C4-2B (cell line): ENCODE data around the gene SERPINF2.

Experiments
- H3K27ac ChIP-seq: fragments of 450-650 bp; 2 replicates; pipeline ENCODE4 v1.5.1; 2017
- CTCF ChIP-seq: fragments of 450-650 bp; conservative IDR thresholded peaks from 2 replicates; pipeline ENCODE4 v1.5.1; 2017; ENCODE audit warnings: mild to moderate bottlenecking
- ZFX ChIP-seq: fragments of 450-650 bp; IDR thresholded peaks from 2 replicates; pipeline ENCODE4 v1.6.1; 2017

SERPINF2 gene

DNA sequence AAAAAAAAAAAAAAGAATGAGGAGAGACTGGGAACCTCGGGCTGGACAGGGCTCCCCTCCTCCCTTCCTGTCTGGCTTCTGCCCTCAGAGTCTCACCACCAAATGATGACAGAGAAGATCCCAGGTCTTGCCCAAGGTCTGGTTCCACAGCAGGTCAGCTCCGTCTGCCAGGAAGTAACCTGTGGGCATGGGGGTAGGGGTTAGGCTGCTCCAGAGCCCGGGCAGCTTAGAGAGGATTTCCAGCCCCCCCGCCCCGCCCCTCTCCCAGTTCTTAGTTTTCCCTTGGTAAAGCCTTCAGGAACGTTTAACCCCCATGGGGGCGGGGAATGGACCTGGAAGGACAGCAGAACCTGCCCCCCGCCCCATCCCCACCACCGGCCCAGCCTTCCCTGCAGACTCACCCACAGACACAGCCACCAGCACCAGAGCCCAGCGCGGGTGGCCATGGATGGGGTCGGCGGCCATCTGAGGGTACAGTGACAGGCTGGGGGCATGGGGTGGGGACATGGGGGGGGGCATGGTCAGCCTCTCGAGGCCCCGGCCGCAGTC is 33.2 kb upstream of the SERPINF2 start:
- H3K27ac ChIP-seq: peak overlapping the region; percentile 77
- TF ChIP-seq ZFX (no peak), CTCF (no peak)

- peak within 1 kb of the TSS; percentile 77 for H3K27ac ChIP-seq
- TF ChIP-seq CTCF: no peak
- TF ChIP-seq ZFX: no peak
Measured at GRCh38 chr17:1709971-1710806, 32.5 kb upstream of the SERPINF2 start, which contains the start of gene TLCD2. Gene TLCD2, minus strand, starts transcription at chr17:1710377. Its CDS starts 135 bp downstream, at chr17:1710242.

GRCh38 chr17:1710807-1711553 is 31.7 kb upstream of the SERPINF2 start:
- TF ChIP-seq ZFX (no peak), CTCF (no peak)
- peak overlapping the region; percentile 77 for H3K27ac ChIP-seq

DNA sequence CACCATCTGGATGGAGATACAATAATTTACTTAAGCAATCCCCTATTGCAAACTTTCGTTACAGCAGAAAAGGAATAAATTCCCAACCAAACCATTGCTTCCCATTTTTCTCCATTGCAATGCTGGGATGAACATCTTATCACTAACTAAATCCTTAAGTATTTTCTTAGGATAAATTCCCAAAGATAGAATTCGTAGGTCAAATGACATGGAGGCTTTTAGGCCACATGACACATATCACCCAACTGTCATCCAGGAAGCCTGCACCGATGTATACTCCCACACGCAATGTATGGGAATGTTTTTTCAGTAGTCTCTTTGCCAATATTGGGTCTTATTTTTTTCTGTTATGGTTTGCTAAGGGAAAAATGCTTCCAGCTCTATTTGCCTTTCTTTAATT is 30.9 kb upstream of the SERPINF2 start:
- H3K27ac ChIP-seq: no peak overlapping the region
- TF ChIP-seq ZFX: no peak

GRCh38 chr17:1712271-1712670 is 30.4 kb upstream of the SERPINF2 start:
- TF ChIP-seq CTCF: no peak
- no peak overlapping the region for H3K27ac ChIP-seq

GRCh38 chr17:1713160-1713877 is 29.4 kb upstream of the SERPINF2 start:
- H3K27ac ChIP-seq: peak overlapping the region; percentile 98
- TF ChIP-seq CTCF (no peak), ZFX (no peak)

- TF ChIP-seq CTCF (peak; percentile 87), ZFX (no peak)
- peak overlapping the region; percentile 98 for H3K27ac ChIP-seq
Measured at GRCh38 chr17:1713878-1714426, 28.7 kb upstream of the SERPINF2 start.
